ENCODE results near the gene TRANK1. TPM values are rescaled to one million over a fixed set of nuclear protein-coding genes. Genes with fewer than 3 reads are reported as not detected.

The TRANK1 gene
- total RNA-seq, 4 donors from 2014 or later = 2.5 to 4.8 (median 3.7) TPM

DNA sequence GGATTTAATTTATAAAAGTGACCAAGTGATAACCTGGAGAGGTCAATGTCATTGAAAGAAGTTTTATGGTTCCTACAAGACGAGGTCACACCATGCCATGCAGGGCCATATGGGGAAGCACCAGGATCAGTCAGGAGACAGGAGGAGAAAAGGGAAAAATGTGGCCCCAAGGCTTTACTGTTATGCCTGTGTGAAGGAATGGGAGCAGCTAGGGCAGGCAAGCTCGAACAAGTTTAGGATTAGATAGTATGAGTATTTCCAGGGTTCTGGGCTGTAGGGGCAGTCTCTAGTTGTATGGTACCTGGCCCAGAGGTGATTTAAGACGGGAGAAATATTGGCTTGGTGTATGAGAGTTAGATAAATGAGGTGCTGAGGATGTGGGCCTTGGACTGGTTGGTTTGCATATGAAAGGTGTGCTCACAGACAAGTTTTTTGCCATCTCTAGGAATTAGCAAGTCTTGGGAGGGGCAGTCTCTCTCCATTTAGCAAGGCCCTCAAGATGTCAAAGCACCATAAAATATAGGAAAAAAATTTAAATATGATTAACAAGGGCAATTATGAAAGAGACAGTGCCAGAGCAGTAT, 144.2 kb downstream of the TRANK1 start:
- H3K4me1 ChIP-seq = no peaks in the 10 kb centered on the region
- no peak overlapping the region for H3K4me3 ChIP-seq
- no peak for DNase-seq (ENCODE audit: low spot score in 2 of 2)
- H3K36me3 ChIP-seq = no peaks in the 10 kb centered on the region
- TF ChIP-seq, protein P1, sequence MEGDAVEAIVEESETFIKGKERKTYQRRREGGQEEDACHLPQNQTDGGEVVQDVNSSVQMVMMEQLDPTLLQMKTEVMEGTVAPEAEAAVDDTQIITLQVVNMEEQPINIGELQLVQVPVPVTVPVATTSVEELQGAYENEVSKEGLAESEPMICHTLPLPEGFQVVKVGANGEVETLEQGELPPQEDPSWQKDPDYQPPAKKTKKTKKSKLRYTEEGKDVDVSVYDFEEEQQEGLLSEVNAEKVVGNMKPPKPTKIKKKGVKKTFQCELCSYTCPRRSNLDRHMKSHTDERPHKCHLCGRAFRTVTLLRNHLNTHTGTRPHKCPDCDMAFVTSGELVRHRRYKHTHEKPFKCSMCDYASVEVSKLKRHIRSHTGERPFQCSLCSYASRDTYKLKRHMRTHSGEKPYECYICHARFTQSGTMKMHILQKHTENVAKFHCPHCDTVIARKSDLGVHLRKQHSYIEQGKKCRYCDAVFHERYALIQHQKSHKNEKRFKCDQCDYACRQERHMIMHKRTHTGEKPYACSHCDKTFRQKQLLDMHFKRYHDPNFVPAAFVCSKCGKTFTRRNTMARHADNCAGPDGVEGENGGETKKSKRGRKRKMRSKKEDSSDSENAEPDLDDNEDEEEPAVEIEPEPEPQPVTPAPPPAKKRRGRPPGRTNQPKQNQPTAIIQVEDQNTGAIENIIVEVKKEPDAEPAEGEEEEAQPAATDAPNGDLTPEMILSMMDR (IDR thresholded peaks at IDR 0.05) = no peak
- TF ChIP-seq POLR2AphosphoS5 (IDR thresholded peaks at IDR 0.05) (no peak), EP300 (IDR thresholded peaks at IDR 0.05) (no peak), POLR2A (IDR thresholded peaks at IDR 0.05) (no peak)
- H3K27ac ChIP-seq = no peak overlapping the region
- WGBS = 56% methylated on average over 3 of the region's 3 CpGs
- no peaks in the 10 kb centered on the region for H3K9me3 ChIP-seq
- no peaks in the 10 kb centered on the region for H3K27me3 ChIP-seq

DNA sequence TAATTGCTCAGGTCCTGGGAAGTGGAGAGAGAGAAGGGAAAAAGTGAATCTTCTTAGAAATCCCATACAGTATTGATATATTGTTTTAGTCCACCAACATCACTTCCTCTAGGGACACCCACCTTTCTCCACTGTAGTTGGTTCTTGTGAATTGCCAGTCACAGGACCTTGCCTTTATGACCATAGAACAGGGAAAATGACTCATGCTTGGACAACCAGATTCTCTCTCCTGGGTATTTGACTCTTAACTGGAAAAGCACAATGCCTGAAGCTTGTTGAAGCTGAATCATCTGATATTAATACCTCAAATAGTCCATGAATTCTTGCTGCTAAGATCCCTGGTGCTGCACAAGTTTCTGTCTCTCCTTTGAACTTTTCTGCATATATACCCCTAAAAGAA, 148.0 kb downstream of the TRANK1 start:
- TF ChIP-seq POLR2AphosphoS5 (IDR thresholded peaks at IDR 0.05) (no peak), EP300 (IDR thresholded peaks at IDR 0.05) (no peak)
- Histone ChIP-seq H3K9me3 (no peaks in the 10 kb centered on the region), H3K27me3 (no peaks in the 10 kb centered on the region), H3K27ac (no peak overlapping the region), H3K4me1 (no peaks in the 10 kb centered on the region), H3K36me3 (no peaks in the 10 kb centered on the region), H3K4me3 (no peak overlapping the region)
- no peak for DNase-seq (ENCODE audit: low spot score in 2 of 2)

DNA sequence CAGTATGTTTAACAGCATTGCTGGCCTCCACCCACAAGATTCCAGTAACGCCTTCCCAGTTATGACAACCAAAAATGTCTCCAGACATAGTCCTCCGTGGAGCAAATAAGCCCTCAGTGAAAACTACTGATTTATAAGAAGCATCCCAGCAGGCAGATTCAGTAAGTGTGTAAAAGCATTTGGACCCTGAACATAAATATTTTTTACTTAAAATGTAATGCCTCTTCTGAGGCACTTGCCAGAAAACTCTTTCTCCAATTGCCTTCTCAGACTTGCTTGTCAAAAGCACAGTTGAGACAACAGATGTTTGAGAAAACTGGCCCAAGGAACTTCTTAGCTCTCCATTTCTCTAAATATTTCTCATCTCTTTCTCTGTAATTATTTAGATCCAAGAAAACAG, 148.7 kb downstream of the TRANK1 start:
- H3K27ac ChIP-seq = no peak overlapping the region
- H3K4me1 ChIP-seq = no peaks in the 10 kb centered on the region
- TF ChIP-seq POLR2A (IDR thresholded peaks at IDR 0.05) = no peak
- TF ChIP-seq EP300 (IDR thresholded peaks at IDR 0.05) = no peak
- TF ChIP-seq POLR2AphosphoS5 (IDR thresholded peaks at IDR 0.05) = no peak
- TF ChIP-seq, protein P1 (IDR thresholded peaks at IDR 0.05) = no peak
- no peak for DNase-seq (ENCODE audit: low spot score in 2 of 2)
- no peak overlapping the region for H3K4me3 ChIP-seq
- H3K9me3 ChIP-seq = no peaks in the 10 kb centered on the region
- 74% methylated on average over 2 of the region's 2 CpGs for WGBS
- H3K27me3 ChIP-seq = no peaks in the 10 kb centered on the region
- no peaks in the 10 kb centered on the region for H3K36me3 ChIP-seq

DNA sequence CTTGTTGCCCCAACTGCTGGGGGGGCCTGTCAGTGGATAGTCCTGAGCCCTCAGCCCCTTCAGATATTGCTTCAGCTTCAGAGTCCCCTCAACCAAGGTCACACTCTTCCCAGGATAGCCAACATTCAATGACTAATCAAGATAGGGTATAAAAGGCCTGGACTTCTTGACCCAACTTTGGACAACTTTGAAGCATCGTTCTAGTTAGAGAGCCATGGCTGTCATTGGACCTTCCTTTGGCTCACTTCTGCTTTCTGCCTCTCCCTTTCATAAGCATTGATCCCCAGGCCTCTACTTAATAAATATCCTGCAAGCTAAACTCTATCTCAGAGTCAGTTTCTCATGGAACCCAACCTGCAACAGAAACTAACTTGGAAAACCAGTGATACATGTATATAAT, 149.2 kb downstream of the TRANK1 start:
- Histone ChIP-seq H3K27ac (no peak overlapping the region), H3K4me3 (no peak overlapping the region), H3K27me3 (no peaks in the 10 kb centered on the region), H3K9me3 (no peaks in the 10 kb centered on the region), H3K4me1 (no peaks in the 10 kb centered on the region), H3K36me3 (no peaks in the 10 kb centered on the region)
- no peak for TF ChIP-seq POLR2A (IDR thresholded peaks at IDR 0.05)
- TF ChIP-seq, protein P1 (IDR thresholded peaks at IDR 0.05) = no peak
- no peak for TF ChIP-seq POLR2AphosphoS5 (IDR thresholded peaks at IDR 0.05)
- no peak for TF ChIP-seq EP300 (IDR thresholded peaks at IDR 0.05)
- WGBS = 86% methylated on average over 1 of the region's 1 CpG
- DNase-seq (ENCODE audit: low spot score in 2 of 2) = no peak

DNA sequence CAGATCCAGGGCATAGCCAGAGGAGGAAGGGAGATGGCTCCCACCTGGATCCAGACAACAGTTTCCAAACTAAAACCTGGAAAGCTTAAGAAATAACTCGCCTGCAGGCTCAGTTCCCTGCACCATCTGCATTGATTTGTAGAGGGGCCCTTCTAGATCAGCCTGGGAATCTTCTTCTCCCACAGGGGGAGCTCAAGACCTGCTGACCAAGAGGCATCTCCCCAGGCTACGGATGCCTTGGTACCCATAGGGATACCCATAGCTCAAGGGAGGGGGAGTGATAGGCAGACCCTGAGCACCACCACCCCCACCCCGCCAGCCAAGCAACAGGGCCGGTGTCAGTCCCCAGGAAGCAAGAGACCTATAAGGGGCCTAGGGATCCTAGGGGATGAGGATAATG, 152.5 kb downstream of the TRANK1 start:
- Histone ChIP-seq H3K4me1 (no peaks in the 10 kb centered on the region), H3K27ac (no peak overlapping the region), H3K27me3 (no peaks in the 10 kb centered on the region), H3K36me3 (no peaks in the 10 kb centered on the region), H3K9me3 (no peaks in the 10 kb centered on the region), H3K4me3 (no peak overlapping the region)
- DNase-seq (ENCODE audit: low spot score in 2 of 2) = no peak
- no peak for TF ChIP-seq POLR2AphosphoS5 (IDR thresholded peaks at IDR 0.05)
- TF ChIP-seq, protein P1 (IDR thresholded peaks at IDR 0.05) = no peak
- TF ChIP-seq POLR2A (IDR thresholded peaks at IDR 0.05) = no peak
- 36% methylated on average over 2 of the region's 4 CpGs for WGBS

DNA sequence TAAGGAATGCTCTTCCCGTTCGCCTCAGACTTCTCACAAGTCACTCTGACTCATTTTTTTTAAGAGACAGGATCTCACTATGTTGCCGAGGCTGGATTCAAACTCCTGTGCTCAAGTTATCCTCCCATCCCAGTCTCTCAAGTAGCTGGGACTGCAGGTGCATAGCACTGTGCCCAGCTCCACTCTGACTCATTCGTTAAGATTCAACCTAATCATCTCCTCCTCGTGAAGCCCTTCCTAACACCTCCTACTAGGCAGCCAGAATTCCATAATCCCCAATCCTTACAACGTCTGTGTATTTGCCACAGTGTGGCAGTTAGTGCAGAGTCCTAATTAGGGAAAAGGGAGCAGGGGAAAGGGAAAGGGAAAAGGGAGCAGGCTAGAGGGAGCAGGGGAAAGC, 154.1 kb downstream of the TRANK1 start:
- Histone ChIP-seq H3K4me3 (no peak overlapping the region), H3K27me3 (no peaks in the 10 kb centered on the region), H3K36me3 (no peaks in the 10 kb centered on the region), H3K27ac (no peak overlapping the region), H3K9me3 (no peaks in the 10 kb centered on the region), H3K4me1 (no peaks in the 10 kb centered on the region)
- DNase-seq (ENCODE audit: low spot score in 2 of 2) = no peak
- 74% methylated on average over 5 of the region's 6 CpGs for WGBS
- TF ChIP-seq EP300 (IDR thresholded peaks at IDR 0.05) (no peak), POLR2A (IDR thresholded peaks at IDR 0.05) (no peak), POLR2AphosphoS5 (IDR thresholded peaks at IDR 0.05) (no peak)
- TF ChIP-seq, protein P1 (IDR thresholded peaks at IDR 0.05) = no peak

All from suprapubic skin (tissue), 4 donors.